GM23338 (cell line): ENCODE results near the gene TFPI. TPM values are rescaled to one million over a fixed set of nuclear protein-coding genes. Genes with fewer than 3 reads are reported as not detected.

ENCODE experiments used
- ATAC-seq: fragments of 200-7000 bp; cut with Tn5 transposase; 3 replicates; pipeline ENCODE4 v1.9.1; 2020
- DNase-seq: peaks from one replicate; pipeline ENCODE4 v3.0.0-alpha.2; 2015; ENCODE audit warnings: low spot score
- H2AFZ ChIP-seq: fragments of 200-600 bp; sonication (generic); 2 replicates; pipeline ENCODE4 v1.8.0; 2016; ENCODE audit warnings: antibody characterized with exemption, mild to moderate bottlenecking, moderate library complexity
- H3F3A ChIP-seq: fragments of 200-600 bp; sonication (generic); replicated peaks from 2 replicates; pipeline ENCODE4 v1.8.0; 2017; ENCODE audit warnings: antibody characterized with exemption, mixed run types, low read depth
- H3K27ac ChIP-seq: fragments of 200-600 bp; sonication (generic); 2 replicates; pipeline ENCODE4 v1.6.1; 2016; ENCODE audit warnings: low read depth
- H3K27me3 ChIP-seq: fragments of 200-600 bp; sonication (generic); 2 replicates; pipeline ENCODE4 v1.8.0; 2016; ENCODE audit warnings: mild to moderate bottlenecking, mixed run types, moderate library complexity; ENCODE audit not compliant: insufficient read depth
- H3K36me3 ChIP-seq: fragments of 200-600 bp; sonication (generic); 2 replicates; pipeline ENCODE4 v1.8.0; 2016; ENCODE audit warnings: mild to moderate bottlenecking; ENCODE audit not compliant: insufficient read depth
- H3K4me1 ChIP-seq: fragments of 200-600 bp; sonication (generic); 2 replicates; pipeline ENCODE4 v1.8.0; 2016; ENCODE audit warnings: mild to moderate bottlenecking, moderate library complexity; ENCODE audit not compliant: insufficient read depth
- H3K4me2 ChIP-seq: fragments of 200-600 bp; sonication (generic); 2 replicates; pipeline ENCODE4 v1.7.1; 2017; ENCODE audit warnings: mixed run types
- H3K4me3 ChIP-seq: fragments of 200-600 bp; sonication (generic); 2 replicates; pipeline ENCODE4 v1.6.1; 2016; ENCODE audit warnings: mixed run types
- H3K79me2 ChIP-seq: fragments of 200-600 bp; sonication (generic); replicated peaks from 2 replicates; pipeline ENCODE4 v1.8.0; 2017; ENCODE audit warnings: mild to moderate bottlenecking; ENCODE audit not compliant: insufficient read depth
- H3K9me2 ChIP-seq: fragments of 200-600 bp; sonication (generic); 2 replicates; pipeline ENCODE4 v1.8.0; 2017; ENCODE audit not compliant: insufficient read depth
- H4K20me1 ChIP-seq: fragments of 200-600 bp; sonication (generic); replicated peaks from 2 replicates; pipeline ENCODE4 v1.8.0; 2017; ENCODE audit warnings: mild to moderate bottlenecking; ENCODE audit not compliant: insufficient read depth
- H3K27ac Mint-ChIP-seq: 2 replicates; pipeline ENCODE4 v1.8.0; 2020; ENCODE audit warnings: inconsistent platforms, mild to moderate bottlenecking, moderate library complexity, mixed read lengths
- H3K27me3 Mint-ChIP-seq: 3 replicates; pipeline ENCODE4 v1.8.0; 2022; ENCODE audit warnings: low read depth, mild to moderate bottlenecking, moderate library complexity, mixed read lengths, inconsistent platforms; ENCODE audit not compliant: insufficient read depth, poor library complexity
- H3K36me3 Mint-ChIP-seq: 3 replicates; pipeline ENCODE4 v1.8.0; 2021; ENCODE audit warnings: low read depth, mild to moderate bottlenecking, inconsistent platforms, moderate library complexity, mixed read lengths
- H3K4me1 Mint-ChIP-seq: 3 replicates; pipeline ENCODE4 v1.8.0; 2020; ENCODE audit warnings: mild to moderate bottlenecking, inconsistent platforms, mixed read lengths
- H3K4me3 Mint-ChIP-seq: 3 replicates; pipeline ENCODE4 v1.8.0; 2021; ENCODE audit warnings: moderate library complexity, mild to moderate bottlenecking, inconsistent platforms, mixed read lengths
- H3K9me3 Mint-ChIP-seq: 3 replicates; pipeline ENCODE4 v1.8.0; 2020; ENCODE audit warnings: moderate library complexity, mild to moderate bottlenecking, inconsistent platforms, mixed read lengths
- CREB1 ChIP-seq: fragments of 250-450 bp; sonication (Bioruptor Pico); IDR thresholded peaks from 2 replicates; pipeline ENCODE4 v1.5.0; 2020; ENCODE audit warnings: low read depth, mild to moderate bottlenecking, moderate library complexity
- EZH2 ChIP-seq: fragments of 200-600 bp; sonication (generic); IDR thresholded peaks from one replicate; pipeline ENCODE4 v1.8.0; 2017; ENCODE audit warnings: antibody characterized with exemption, mild to moderate bottlenecking, low read depth; ENCODE audit not compliant: unreplicated experiment
- ZNF114 ChIP-seq: fragments of 250-450 bp; sonication (Bioruptor Pico); IDR thresholded peaks from 2 replicates; pipeline ENCODE4 v1.5.0; 2020; ENCODE audit warnings: mild to moderate bottlenecking, moderate library complexity
- ZNF331 ChIP-seq: fragments of 250-450 bp; sonication (Bioruptor Pico); IDR thresholded peaks from 2 replicates; pipeline ENCODE4 v1.5.0; 2020; ENCODE audit warnings: low read depth, mild to moderate bottlenecking, moderate library complexity
- polyA plus RNA-seq: library from polyadenylated mRNA; unstranded; fragments of >200 nt; fragmentation: Nextera tagmentation; extraction: Ambion mirVana; gene quantifications from 2 replicates; pipeline ENCODE4 v1.2.1, GENCODE V29; 2016
- total RNA-seq: library from RNA; depleted of rRNA; stranded (reverse); fragments of >200 nt; shearing (Covaris generic); gene quantifications from 2 replicates; pipeline ENCODE4 v1.2.3, GENCODE V29; 2014
- TF ChIP-seq, protein P1 (sequence below): fragments of 250-450 bp; sonication (Bioruptor Pico); IDR thresholded peaks from 2 replicates; pipeline ENCODE4 v1.5.0; 2020; ENCODE audit warnings: mild to moderate bottlenecking, moderate library complexity
- TF ChIP-seq, protein P2 (sequence below), 2 experiments: fragments of 200-600 bp in 1 of 2; sonication (generic) in 1 of 2; conservative IDR thresholded peaks; 2 replicates each; pipeline versions ENCODE4 v1.5.1 to v1.6.1; 2016 to 2017; ENCODE audit warnings: antibody characterized with exemption in 2 of 2, low read depth in 2 of 2, mild to moderate bottlenecking in 2 of 2, moderate library complexity in 1 of 2

The TFPI gene
- total and polyA plus RNA-seq, 2 experiments from 2014 or later = 1.8 to 1.9 TPM

DNA sequence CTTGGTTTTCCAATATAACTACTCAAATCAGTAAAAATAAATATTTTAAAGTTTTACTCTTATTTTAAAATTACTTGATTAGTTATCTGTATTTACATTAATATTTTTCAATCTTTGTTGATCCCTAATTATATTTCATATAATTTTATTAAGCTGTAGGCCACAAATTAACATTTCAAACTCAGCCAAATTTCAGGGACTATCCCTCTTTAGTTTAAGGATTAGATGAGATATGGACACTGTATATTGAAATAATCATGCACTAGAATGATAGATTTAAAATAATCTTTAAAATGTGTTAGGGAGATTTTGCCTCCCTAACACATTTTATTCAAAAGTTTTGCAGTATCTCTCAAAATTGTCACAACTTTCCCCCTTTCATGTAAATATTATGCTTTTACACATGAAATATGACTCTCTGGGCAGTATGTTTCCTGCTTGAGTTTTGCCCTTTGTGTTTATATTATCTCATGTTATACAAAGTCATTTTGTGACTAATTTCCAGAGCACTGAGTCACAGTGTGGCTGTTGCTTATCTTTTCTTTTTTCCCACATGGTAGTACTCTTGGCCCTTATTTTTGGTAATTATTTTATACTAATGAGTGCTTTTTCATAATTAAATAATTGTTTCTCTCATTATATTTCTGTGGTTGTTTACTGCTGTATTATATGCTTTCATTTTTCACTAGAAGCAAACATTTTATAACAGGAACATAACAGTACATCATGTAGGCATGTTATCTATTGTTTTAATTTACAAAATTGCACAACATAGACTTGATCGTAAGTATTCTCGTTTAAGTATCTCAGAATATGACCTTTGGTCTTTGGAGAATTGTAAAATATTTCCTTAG lies 1.2 kb downstream of the TFPI start (continued):
- TF ChIP-seq, protein P1, sequence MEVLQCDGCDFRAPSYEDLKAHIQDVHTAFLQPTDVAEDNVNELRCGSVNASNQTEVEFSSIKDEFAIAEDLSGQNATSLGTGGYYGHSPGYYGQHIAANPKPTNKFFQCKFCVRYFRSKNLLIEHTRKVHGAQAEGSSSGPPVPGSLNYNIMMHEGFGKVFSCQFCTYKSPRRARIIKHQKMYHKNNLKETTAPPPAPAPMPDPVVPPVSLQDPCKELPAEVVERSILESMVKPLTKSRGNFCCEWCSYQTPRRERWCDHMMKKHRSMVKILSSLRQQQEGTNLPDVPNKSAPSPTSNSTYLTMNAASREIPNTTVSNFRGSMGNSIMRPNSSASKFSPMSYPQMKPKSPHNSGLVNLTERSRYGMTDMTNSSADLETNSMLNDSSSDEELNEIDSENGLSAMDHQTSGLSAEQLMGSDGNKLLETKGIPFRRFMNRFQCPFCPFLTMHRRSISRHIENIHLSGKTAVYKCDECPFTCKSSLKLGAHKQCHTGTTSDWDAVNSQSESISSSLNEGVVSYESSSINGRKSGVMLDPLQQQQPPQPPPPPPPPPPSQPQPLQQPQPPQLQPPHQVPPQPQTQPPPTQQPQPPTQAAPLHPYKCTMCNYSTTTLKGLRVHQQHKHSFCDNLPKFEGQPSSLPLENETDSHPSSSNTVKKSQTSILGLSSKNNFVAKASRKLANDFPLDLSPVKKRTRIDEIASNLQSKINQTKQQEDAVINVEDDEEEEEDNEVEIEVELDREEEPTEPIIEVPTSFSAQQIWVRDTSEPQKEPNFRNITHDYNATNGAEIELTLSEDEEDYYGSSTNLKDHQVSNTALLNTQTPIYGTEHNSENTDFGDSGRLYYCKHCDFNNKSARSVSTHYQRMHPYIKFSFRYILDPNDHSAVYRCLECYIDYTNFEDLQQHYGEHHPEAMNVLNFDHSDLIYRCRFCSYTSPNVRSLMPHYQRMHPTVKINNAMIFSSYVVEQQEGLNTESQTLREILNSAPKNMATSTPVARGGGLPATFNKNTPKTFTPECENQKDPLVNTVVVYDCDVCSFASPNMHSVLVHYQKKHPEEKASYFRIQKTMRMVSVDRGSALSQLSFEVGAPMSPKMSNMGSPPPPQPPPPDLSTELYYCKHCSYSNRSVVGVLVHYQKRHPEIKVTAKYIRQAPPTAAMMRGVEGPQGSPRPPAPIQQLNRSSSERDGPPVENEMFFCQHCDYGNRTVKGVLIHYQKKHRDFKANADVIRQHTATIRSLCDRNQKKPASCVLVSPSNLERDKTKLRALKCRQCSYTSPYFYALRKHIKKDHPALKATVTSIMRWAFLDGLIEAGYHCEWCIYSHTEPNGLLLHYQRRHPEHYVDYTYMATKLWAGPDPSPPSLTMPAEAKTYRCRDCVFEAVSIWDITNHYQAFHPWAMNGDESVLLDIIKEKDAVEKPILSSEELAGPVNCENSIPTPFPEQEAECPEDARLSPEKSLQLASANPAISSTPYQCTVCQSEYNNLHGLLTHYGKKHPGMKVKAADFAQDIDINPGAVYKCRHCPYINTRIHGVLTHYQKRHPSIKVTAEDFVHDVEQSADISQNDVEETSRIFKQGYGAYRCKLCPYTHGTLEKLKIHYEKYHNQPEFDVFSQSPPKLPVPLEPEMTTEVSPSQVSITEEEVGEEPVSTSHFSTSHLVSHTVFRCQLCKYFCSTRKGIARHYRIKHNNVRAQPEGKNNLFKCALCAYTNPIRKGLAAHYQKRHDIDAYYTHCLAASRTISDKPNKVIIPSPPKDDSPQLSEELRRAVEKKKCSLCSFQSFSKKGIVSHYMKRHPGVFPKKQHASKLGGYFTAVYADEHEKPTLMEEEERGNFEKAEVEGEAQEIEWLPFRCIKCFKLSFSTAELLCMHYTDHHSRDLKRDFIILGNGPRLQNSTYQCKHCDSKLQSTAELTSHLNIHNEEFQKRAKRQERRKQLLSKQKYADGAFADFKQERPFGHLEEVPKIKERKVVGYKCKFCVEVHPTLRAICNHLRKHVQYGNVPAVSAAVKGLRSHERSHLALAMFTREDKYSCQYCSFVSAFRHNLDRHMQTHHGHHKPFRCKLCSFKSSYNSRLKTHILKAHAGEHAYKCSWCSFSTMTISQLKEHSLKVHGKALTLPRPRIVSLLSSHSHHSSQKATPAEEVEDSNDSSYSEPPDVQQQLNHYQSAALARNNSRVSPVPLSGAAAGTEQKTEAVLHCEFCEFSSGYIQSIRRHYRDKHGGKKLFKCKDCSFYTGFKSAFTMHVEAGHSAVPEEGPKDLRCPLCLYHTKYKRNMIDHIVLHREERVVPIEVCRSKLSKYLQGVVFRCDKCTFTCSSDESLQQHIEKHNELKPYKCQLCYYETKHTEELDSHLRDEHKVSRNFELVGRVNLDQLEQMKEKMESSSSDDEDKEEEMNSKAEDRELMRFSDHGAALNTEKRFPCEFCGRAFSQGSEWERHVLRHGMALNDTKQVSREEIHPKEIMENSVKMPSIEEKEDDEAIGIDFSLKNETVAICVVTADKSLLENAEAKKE (CRISPR knock-in tag) = no peak

DNA sequence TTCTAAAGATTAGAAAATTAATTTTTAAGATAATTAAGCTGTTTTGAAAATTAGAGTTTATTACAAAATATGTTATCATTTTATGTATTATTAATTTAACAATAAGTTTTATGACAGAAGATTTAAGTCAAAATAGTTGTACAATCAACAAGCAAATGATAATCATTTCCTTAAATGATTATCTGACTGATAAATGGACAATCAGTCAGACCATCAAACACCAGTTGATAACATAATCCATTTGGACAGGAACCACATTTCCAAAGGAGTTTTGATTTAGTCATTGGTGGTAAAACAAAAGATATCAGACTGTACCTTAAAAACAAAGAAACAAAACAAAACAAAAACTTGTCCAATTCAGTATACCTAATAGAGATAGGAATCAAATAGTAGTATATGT lies 1.9 kb downstream of the TFPI start:
- Histone ChIP-seq H2AFZ (no peak overlapping the region), H3K79me2 (no peaks in the 10 kb centered on the region), H3K27ac (no peak overlapping the region), H3K36me3 (no peaks in the 10 kb centered on the region), H3F3A (no peaks in the 10 kb centered on the region), H4K20me1 (no peaks in the 10 kb centered on the region), H3K4me1 (peaks cover 12% of the 10 kb centered on the region; the same call in 1 of the 2 replicates), H3K9me2 (no peaks in the 10 kb centered on the region), H3K27me3 (no peaks in the 10 kb centered on the region), H3K4me3 (no peak overlapping the region), H3K4me2 (no peak overlapping the region)
- peaks cover 13% of the 10 kb centered on the region for H3K9me3 Mint-ChIP-seq
- no peak overlapping the region for H3K4me3 Mint-ChIP-seq
- no peaks in the 10 kb centered on the region for H3K27me3 Mint-ChIP-seq
- DNase-seq = no peak
- H3K36me3 Mint-ChIP-seq = peaks cover 11% of the 10 kb centered on the region
- no peak overlapping the region for H3K27ac Mint-ChIP-seq
- no peak for ATAC-seq
- H3K4me1 Mint-ChIP-seq = peaks cover 10% of the 10 kb centered on the region; the same call in 2 of the 3 replicates
- no peak for TF ChIP-seq EZH2
- no peak for TF ChIP-seq ZNF114 (CRISPR knock-in tag)
- no peak for TF ChIP-seq CREB1 (CRISPR knock-in tag)
- TF ChIP-seq ZNF331 = no peak
- TF ChIP-seq, protein P2, sequence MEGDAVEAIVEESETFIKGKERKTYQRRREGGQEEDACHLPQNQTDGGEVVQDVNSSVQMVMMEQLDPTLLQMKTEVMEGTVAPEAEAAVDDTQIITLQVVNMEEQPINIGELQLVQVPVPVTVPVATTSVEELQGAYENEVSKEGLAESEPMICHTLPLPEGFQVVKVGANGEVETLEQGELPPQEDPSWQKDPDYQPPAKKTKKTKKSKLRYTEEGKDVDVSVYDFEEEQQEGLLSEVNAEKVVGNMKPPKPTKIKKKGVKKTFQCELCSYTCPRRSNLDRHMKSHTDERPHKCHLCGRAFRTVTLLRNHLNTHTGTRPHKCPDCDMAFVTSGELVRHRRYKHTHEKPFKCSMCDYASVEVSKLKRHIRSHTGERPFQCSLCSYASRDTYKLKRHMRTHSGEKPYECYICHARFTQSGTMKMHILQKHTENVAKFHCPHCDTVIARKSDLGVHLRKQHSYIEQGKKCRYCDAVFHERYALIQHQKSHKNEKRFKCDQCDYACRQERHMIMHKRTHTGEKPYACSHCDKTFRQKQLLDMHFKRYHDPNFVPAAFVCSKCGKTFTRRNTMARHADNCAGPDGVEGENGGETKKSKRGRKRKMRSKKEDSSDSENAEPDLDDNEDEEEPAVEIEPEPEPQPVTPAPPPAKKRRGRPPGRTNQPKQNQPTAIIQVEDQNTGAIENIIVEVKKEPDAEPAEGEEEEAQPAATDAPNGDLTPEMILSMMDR (conservative IDR thresholded peaks at IDR 0.05; ENCODE audit: low read depth in 2 of 2) = no peak
- TF ChIP-seq, protein P1 (CRISPR knock-in tag) = no peak
